Upper lobe of left lung (tissue), 4 donors: Measurements from ENCODE around the gene RDX.

ENCODE experiments used
- POLR2AphosphoS5 ChIP-seq, 2 donors: sonication (generic); formaldehyde crosslinking; IDR thresholded peaks; one replicate each; pipeline ENCODE4 v1.5.1; 2017; ENCODE audit warnings: antibody characterized with exemption in 2 of 2
- TF ChIP-seq, protein P1 (sequence below), 6 experiments: fragments of 450-650 bp in 4 of 6; fragments of 200-600 bp in 2 of 6; sonication (generic) in 2 of 6; IDR thresholded peaks; one replicate each; pipeline ENCODE4 v1.5.1; 2016 to 2019; ENCODE audit warnings: antibody characterized with exemption in 6 of 6

GRCh38 chr11:110160437-110160836, 136.0 kb downstream of the RDX start:
- TF ChIP-seq POLR2AphosphoS5 (IDR thresholded peaks at IDR 0.05), result no peak
- TF ChIP-seq, protein P1, sequence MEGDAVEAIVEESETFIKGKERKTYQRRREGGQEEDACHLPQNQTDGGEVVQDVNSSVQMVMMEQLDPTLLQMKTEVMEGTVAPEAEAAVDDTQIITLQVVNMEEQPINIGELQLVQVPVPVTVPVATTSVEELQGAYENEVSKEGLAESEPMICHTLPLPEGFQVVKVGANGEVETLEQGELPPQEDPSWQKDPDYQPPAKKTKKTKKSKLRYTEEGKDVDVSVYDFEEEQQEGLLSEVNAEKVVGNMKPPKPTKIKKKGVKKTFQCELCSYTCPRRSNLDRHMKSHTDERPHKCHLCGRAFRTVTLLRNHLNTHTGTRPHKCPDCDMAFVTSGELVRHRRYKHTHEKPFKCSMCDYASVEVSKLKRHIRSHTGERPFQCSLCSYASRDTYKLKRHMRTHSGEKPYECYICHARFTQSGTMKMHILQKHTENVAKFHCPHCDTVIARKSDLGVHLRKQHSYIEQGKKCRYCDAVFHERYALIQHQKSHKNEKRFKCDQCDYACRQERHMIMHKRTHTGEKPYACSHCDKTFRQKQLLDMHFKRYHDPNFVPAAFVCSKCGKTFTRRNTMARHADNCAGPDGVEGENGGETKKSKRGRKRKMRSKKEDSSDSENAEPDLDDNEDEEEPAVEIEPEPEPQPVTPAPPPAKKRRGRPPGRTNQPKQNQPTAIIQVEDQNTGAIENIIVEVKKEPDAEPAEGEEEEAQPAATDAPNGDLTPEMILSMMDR (IDR thresholded peaks at IDR 0.05), result no peak
